Uterus (tissue), 4 donors: ENCODE results near the gene BOK. TPM values are rescaled to one million over a fixed set of nuclear protein-coding genes. Genes with fewer than 3 reads are reported as not detected.
A peak's percentile ranks its signal among the peaks of the same experiment; 100 is the strongest.
"Not testable (repeated sequence)": the region's sequence is repeated elsewhere in the genome, so short reads cannot be mapped to it uniquely, and the experiment has no call there.

Experiments used
- DNase-seq, 2 donors: peaks; one replicate each; pipeline ENCODE4 v3.0.0-alpha.2; 2019 to 2020
- H3K27ac ChIP-seq, 2 donors: fragments of 200-600 bp; sonication (generic); 1 replicate in 1 of 2; 2 replicates in 1 of 2; pipeline ENCODE4 v1.5.1; 2016 to 2018
- H3K27me3 ChIP-seq, 2 donors: fragments of 200-600 bp; sonication (generic); one replicate each; pipeline ENCODE4 v1.5.1; 2018 to 2019; ENCODE audit warnings: control low read depth in 1 of 2
- H3K36me3 ChIP-seq, 2 donors: fragments of 200-600 bp; sonication (generic); one replicate each; pipeline ENCODE4 v1.5.1; 2019; ENCODE audit warnings: control low read depth in 1 of 2
- H3K4me1 ChIP-seq, 2 donors: fragments of 200-600 bp; sonication (generic); one replicate each; pipeline ENCODE4 v1.5.1; 2018 to 2019; ENCODE audit warnings: control low read depth in 1 of 2
- H3K4me3 ChIP-seq, 2 donors: fragments of 200-600 bp; sonication (generic); 1 replicate in 1 of 2; 2 replicates in 1 of 2; pipeline ENCODE4 v1.5.1; 2018 to 2019; ENCODE audit warnings: mild to moderate bottlenecking in 1 of 2
- H3K9me3 ChIP-seq, 2 donors: fragments of 200-600 bp; sonication (generic); one replicate each; pipeline ENCODE4 v1.5.1; 2019; ENCODE audit warnings: control low read depth in 1 of 2
- CTCF ChIP-seq, 4 experiments: fragments of 200-600 bp in 2 of 4; fragments of 450-650 bp in 2 of 4; sonication (generic) in 2 of 4; IDR thresholded peaks; one replicate each; pipeline ENCODE4 v1.5.1; 2016 to 2019; ENCODE audit warnings: antibody characterized with exemption in 4 of 4, mild to moderate bottlenecking in 2 of 4, moderate library complexity in 1 of 4
- POLR2A ChIP-seq, 2 donors: fragments of 450-650 bp; IDR thresholded peaks; one replicate each; pipeline ENCODE4 v1.6.1; 2016; ENCODE audit warnings: antibody characterized with exemption in 2 of 2, mild to moderate bottlenecking in 1 of 2, moderate library complexity in 1 of 2
- intact Hi-C: fragments of 100-400 bp; cut with DNase I; formaldehyde crosslinking; loops from one replicate; pipeline ENCODE4 v1.15.1; 2023; ENCODE audit warnings: low total_unique reads
- total RNA-seq, 4 donors: library from RNA; depleted of rRNA in 3 of 4; stranded (reverse); fragments of >200 nt in 3 of 4; gene quantifications; one replicate each; pipeline versions ENCODE4 v1.1.0 to v1.2.4, GENCODE V29; 2014 to 2023
- donor health status: DM: yes; HTN: yes; CAD: no.

The BOK gene
- total RNA-seq, 4 donors from 2014 or later: 22.9 to 31.2 (median 26.4) TPM

GRCh38 chr2:241566468-241566867 is 7.9 kb downstream of the BOK start:
- DNase-seq: no peak
- intact Hi-C loops: no loop called here
- H3K9me3 ChIP-seq: no peaks in the 10 kb centered on the region
- peak overlapping the region in 1 of 2 donors; percentile 65 for H3K27ac ChIP-seq
- peaks cover 0 to 11% of the 10 kb centered on the region in 2 donors for H3K4me1 ChIP-seq
- H3K36me3 ChIP-seq: no peaks in the 10 kb centered on the region
- no peak for TF ChIP-seq POLR2A (IDR thresholded peaks at IDR 0.05)
- no peak for TF ChIP-seq CTCF (IDR thresholded peaks at IDR 0.05)
- H3K4me3 ChIP-seq: no peak overlapping the region
- H3K27me3 ChIP-seq: no peaks in the 10 kb centered on the region

- H3K27ac ChIP-seq, H3K9me3 ChIP-seq, H3K36me3 ChIP-seq, H3K4me3 ChIP-seq, intact Hi-C loops, H3K27me3 ChIP-seq, DNase-seq, H3K4me1 ChIP-seq: not testable (repeated sequence)
These were observed 8.7 kb downstream of the BOK start for GRCh38 chr2:241567266-241567665.

GRCh38 chr2:241567776-241568175 is 9.2 kb downstream of the BOK start:
- intact Hi-C loops: no loop called here
- DNase-seq: no peak
- Histone ChIP-seq H3K27me3 (no peaks in the 10 kb centered on the region), H3K36me3 (no peaks in the 10 kb centered on the region), H3K4me3 (no peak overlapping the region), H3K4me1 (peaks cover 0 to 7% of the 10 kb centered on the region in 2 donors), H3K27ac (no peak overlapping the region), H3K9me3 (no peaks in the 10 kb centered on the region)
- TF ChIP-seq CTCF (IDR thresholded peaks at IDR 0.05): no peak
- no peak for TF ChIP-seq POLR2A (IDR thresholded peaks at IDR 0.05)

- no peaks in the 10 kb centered on the region for H3K36me3 ChIP-seq
- H3K27me3 ChIP-seq: no peaks in the 10 kb centered on the region
- no peak overlapping the region for H3K27ac ChIP-seq
- no peak overlapping the region for H3K4me3 ChIP-seq
- TF ChIP-seq POLR2A (IDR thresholded peaks at IDR 0.05): no peak
- no peak for TF ChIP-seq CTCF (IDR thresholded peaks at IDR 0.05)
- peaks cover 0 to 4% of the 10 kb centered on the region in 2 donors for H3K4me1 ChIP-seq
- H3K9me3 ChIP-seq: no peaks in the 10 kb centered on the region
- intact Hi-C loops: no loop called here
- DNase-seq: no peak
These were observed 10.2 kb downstream of the BOK start for GRCh38 chr2:241568726-241569125.

GRCh38 chr2:241569831-241570281 is 11.3 kb downstream of the BOK start:
- peaks cover 0 to 4% of the 10 kb centered on the region in 2 donors for H3K4me1 ChIP-seq
- intact Hi-C loops: no loop called here
- no peak for DNase-seq
- H3K9me3 ChIP-seq: no peaks in the 10 kb centered on the region
- no peak overlapping the region for H3K4me3 ChIP-seq
- H3K36me3 ChIP-seq: no peaks in the 10 kb centered on the region
- no peak overlapping the region for H3K27ac ChIP-seq
- H3K27me3 ChIP-seq: no peaks in the 10 kb centered on the region
- TF ChIP-seq POLR2A (IDR thresholded peaks at IDR 0.05) (no peak), CTCF (IDR thresholded peaks at IDR 0.05) (no peak)

GRCh38 chr2:241570961-241571581 is 12.5 kb downstream of the BOK start:
- Histone ChIP-seq H3K36me3 (no peaks in the 10 kb centered on the region), H3K4me1 (no peaks in the 10 kb centered on the region), H3K27ac (no peak overlapping the region), H3K27me3 (no peaks in the 10 kb centered on the region), H3K4me3 (no peak overlapping the region), H3K9me3 (no peaks in the 10 kb centered on the region)
- TF ChIP-seq POLR2A (IDR thresholded peaks at IDR 0.05) (no peak), CTCF (IDR thresholded peaks at IDR 0.05) (no peak)
- intact Hi-C loops: no loop called here
- DNase-seq: no peak
